ENCODE data around the gene FRMPD4. TPM values are rescaled to one million over a fixed set of nuclear protein-coding genes. Genes with fewer than 3 reads are reported as not detected.

FRMPD4 gene
- total RNA-seq, 4 donors from 2014 or later = not detected

DNA sequence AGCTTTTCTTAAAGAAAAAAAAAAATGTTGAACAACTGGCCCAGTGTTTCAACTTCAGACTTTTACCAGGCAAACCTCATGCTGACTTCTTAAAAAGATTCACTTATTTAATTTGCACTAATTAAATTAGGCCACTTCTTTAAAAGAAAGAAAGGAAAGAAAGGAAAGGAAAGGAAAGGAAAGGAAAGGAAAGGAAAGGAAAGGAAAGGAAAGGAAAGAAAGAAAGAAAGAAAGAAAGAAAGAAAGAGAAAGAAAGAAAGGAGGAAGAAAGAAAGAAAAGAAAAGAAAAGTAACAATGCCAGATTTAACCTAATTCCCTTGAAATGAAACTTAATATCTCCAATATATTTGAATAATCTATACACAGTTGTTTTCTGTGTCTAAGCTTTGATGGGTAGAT, 581.6 kb downstream of the FRMPD4 start:
- H3K4me3 ChIP-seq (replicated peaks in 1 of 3) = no peak overlapping the region
- no peak overlapping the region for H3K27ac ChIP-seq
- H3K36me3 ChIP-seq = no peaks in the 10 kb centered on the region
- H3K27me3 ChIP-seq = no peaks in the 10 kb centered on the region
- no peaks in the 10 kb centered on the region for H3K9me3 ChIP-seq
- H3K4me1 ChIP-seq = no peaks in the 10 kb centered on the region
- no peak for TF ChIP-seq POLR2A (IDR thresholded peaks at IDR 0.05)
- TF ChIP-seq, protein P1, sequence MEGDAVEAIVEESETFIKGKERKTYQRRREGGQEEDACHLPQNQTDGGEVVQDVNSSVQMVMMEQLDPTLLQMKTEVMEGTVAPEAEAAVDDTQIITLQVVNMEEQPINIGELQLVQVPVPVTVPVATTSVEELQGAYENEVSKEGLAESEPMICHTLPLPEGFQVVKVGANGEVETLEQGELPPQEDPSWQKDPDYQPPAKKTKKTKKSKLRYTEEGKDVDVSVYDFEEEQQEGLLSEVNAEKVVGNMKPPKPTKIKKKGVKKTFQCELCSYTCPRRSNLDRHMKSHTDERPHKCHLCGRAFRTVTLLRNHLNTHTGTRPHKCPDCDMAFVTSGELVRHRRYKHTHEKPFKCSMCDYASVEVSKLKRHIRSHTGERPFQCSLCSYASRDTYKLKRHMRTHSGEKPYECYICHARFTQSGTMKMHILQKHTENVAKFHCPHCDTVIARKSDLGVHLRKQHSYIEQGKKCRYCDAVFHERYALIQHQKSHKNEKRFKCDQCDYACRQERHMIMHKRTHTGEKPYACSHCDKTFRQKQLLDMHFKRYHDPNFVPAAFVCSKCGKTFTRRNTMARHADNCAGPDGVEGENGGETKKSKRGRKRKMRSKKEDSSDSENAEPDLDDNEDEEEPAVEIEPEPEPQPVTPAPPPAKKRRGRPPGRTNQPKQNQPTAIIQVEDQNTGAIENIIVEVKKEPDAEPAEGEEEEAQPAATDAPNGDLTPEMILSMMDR (IDR thresholded peaks at IDR 0.05) = no peak
- DNase-seq = no peak
- intact Hi-C loops (cut with DNase I) = no loop called here

DNA sequence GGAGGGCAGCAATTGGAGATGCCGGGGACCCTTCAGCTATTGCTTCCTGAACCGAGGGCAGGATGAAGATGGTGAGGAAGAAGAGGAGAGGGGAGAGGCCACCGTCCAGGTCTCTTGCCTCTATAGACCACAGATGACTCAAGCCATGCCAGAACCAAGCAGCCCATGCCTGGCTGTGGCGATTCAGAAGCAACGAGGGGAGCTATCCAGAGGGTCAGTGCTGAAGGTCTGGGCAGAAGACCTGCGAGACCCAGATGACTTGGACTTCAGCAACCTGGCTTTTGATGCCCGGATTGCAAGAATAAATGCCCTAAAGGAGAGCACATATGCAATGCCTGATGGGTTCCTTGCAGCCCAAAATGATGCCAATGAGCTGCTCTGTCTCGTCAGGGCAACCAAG, 582.8 kb downstream of the FRMPD4 start:
- no peak overlapping the region for H3K4me3 ChIP-seq (replicated peaks in 1 of 3)
- 55 to 58% methylated on average over 4 to 8 of the region's 8 CpGs for whole genome bisulfite sequencing, 2 donors
- no peak overlapping the region for H3K27ac ChIP-seq
- H3K27me3 ChIP-seq = no peaks in the 10 kb centered on the region
- no peaks in the 10 kb centered on the region for H3K4me1 ChIP-seq
- no peak for TF ChIP-seq POLR2A (IDR thresholded peaks at IDR 0.05)
- TF ChIP-seq, protein P1 (IDR thresholded peaks at IDR 0.05) = no peak
- no peaks in the 10 kb centered on the region for H3K36me3 ChIP-seq
- intact Hi-C loops (cut with DNase I) = no loop called here
- no peaks in the 10 kb centered on the region for H3K9me3 ChIP-seq
- DNase-seq = no peak

DNA sequence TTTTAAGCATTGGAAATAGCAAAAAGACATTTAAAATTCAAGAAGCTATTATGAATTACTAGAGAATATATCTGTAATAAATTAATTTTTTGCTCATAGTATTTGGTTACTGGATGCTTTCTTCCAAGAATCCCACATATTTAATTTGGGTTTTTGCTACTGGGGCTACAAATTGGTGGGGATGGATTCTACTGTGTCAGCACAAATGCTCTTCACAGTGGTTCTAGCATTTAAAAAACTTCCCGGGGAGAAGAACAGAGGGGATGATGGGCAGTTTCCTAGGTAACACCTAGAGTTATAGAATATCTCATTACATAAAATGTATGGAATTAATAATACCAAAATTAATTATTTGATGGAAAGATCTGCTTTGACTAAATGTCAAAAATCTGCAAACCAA, 584.0 kb downstream of the FRMPD4 start:
- no peak for DNase-seq
- Histone ChIP-seq H3K27me3 (no peaks in the 10 kb centered on the region), H3K36me3 (no peaks in the 10 kb centered on the region), H3K9me3 (no peaks in the 10 kb centered on the region), H3K27ac (no peak overlapping the region), H3K4me3 (replicated peaks in 1 of 3) (no peak overlapping the region), H3K4me1 (no peaks in the 10 kb centered on the region)
- 75 to 88% methylated on average over 1 of the region's 1 CpG for WGBS, 2 donors
- TF ChIP-seq POLR2A (IDR thresholded peaks at IDR 0.05) = no peak
- TF ChIP-seq, protein P1 (IDR thresholded peaks at IDR 0.05) = no peak
- intact Hi-C loops (cut with DNase I) = no loop called here

DNA sequence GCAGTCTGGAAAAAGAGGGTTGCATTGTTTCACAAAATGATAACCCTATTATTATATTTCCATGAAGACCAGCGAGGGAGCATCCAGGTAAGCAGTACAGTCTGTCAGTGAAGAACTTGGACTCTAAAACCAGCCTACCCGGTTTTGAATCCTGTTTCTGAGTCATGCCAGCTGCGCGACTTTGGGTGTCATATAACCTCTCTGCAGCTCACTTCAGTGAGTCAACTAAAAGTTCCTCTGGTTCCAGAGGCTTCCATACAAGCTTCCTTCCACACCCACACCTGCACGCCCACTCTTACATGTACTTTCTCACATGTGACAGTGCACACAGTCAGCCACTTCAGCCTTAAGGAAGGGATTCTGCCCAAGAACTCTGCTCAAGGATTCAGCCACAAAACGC, 603.1 kb downstream of the FRMPD4 start:
- H3K4me3 ChIP-seq (replicated peaks in 1 of 3) = no peak overlapping the region
- WGBS, 2 donors = 76% methylated on average over 5 to 6 of the region's 6 CpGs
- no peaks in the 10 kb centered on the region for H3K4me1 ChIP-seq
- no peaks in the 10 kb centered on the region for H3K27me3 ChIP-seq
- TF ChIP-seq, protein P1 (IDR thresholded peaks at IDR 0.05) = no peak
- TF ChIP-seq POLR2A (IDR thresholded peaks at IDR 0.05) = no peak
- H3K27ac ChIP-seq = no peak overlapping the region
- H3K9me3 ChIP-seq = no peaks in the 10 kb centered on the region
- H3K36me3 ChIP-seq = no peaks in the 10 kb centered on the region
- intact Hi-C loops (cut with DNase I) = no loop called here
- DNase-seq = no peak

DNA sequence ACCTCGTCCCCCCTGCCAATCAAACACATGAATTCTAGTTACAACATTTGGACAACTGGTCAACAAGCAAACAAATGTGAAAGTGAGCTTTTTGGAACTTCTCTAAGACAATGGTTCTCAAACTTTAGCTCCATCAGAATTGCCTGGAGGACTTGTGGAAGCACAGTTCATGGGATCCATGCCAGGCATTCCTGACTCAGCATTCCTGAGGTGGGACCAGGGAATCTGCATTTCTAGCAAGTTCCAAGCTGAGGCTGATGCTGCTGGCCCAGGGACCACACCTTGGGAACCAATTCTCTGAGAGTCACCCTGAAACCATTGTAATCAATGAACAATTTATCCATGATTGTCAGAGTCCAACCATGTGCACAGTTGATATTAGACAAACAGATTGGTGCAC, 609.2 kb downstream of the FRMPD4 start:
- intact Hi-C loops (cut with DNase I) = no loop called here
- H3K27ac ChIP-seq = no peak overlapping the region
- 90 to 92% methylated on average over 1 of the region's 1 CpG for WGBS, 2 donors
- H3K9me3 ChIP-seq = no peaks in the 10 kb centered on the region
- TF ChIP-seq POLR2A (IDR thresholded peaks at IDR 0.05) = no peak
- TF ChIP-seq, protein P1 (IDR thresholded peaks at IDR 0.05) = no peak
- H3K4me3 ChIP-seq (replicated peaks in 1 of 3) = no peak overlapping the region
- H3K27me3 ChIP-seq = no peaks in the 10 kb centered on the region
- H3K36me3 ChIP-seq = no peaks in the 10 kb centered on the region
- no peaks in the 10 kb centered on the region for H3K4me1 ChIP-seq
- no peak for DNase-seq
